Vagina (tissue), 2 donors: Measurements from ENCODE around the gene C10orf90.

Experiments used
- CTCF ChIP-seq, 3 experiments: fragments of 450-650 bp in 2 of 3; fragments of 200-600 bp in 1 of 3; sonication (generic) in 1 of 3; IDR thresholded peaks; one replicate each; pipeline ENCODE4 v1.5.1; 2017 to 2019; ENCODE audit warnings: antibody characterized with exemption in 3 of 3, mild to moderate bottlenecking in 2 of 3, moderate library complexity in 2 of 3
- POLR2A ChIP-seq, 2 donors: fragments of 450-650 bp; IDR thresholded peaks; one replicate each; pipeline ENCODE4 v1.6.1; 2017; ENCODE audit warnings: antibody characterized with exemption in 2 of 2, mild to moderate bottlenecking in 2 of 2, moderate library complexity in 2 of 2

GRCh38 chr10:126503392-126504062 is 167.0 kb downstream of the C10orf90 start:
- no peak for TF ChIP-seq CTCF (IDR thresholded peaks at IDR 0.05)
- no peak for TF ChIP-seq POLR2A (IDR thresholded peaks at IDR 0.05)
